Esophagus squamous epithelium (tissue), 5 donors: ENCODE measurements around the gene WWTR1. TPM values are rescaled to one million over a fixed set of nuclear protein-coding genes. Genes with fewer than 3 reads are reported as not detected.

Source experiments
- DNase-seq: peaks from one replicate; lab custom pipeline; 2025; lab: John Stamatoyannopoulos, UW
- H3K27ac ChIP-seq, 4 donors: fragments of 200-600 bp; sonication (generic); one replicate each; pipeline ENCODE4 v1.5.1; 2016 to 2019; ENCODE audit warnings: mild to moderate bottlenecking in 1 of 4
- H3K27me3 ChIP-seq, 4 donors: fragments of 200-600 bp; sonication (generic); 1 replicate in 3 of 4; 2 replicates in 1 of 4; pipeline versions ENCODE4 v1.5.1 to v1.6.0; 2017 to 2021; ENCODE audit warnings: antibody characterized with exemption in 1 of 4
- H3K36me3 ChIP-seq, 3 donors: fragments of 200-600 bp; sonication (generic); one replicate each; pipeline ENCODE4 v1.5.1; 2016 to 2019
- H3K4me1 ChIP-seq, 3 donors: fragments of 200-600 bp; sonication (generic); one replicate each; pipeline ENCODE4 v1.5.1; 2017 to 2019
- H3K4me3 ChIP-seq, 4 donors: fragments of 200-600 bp; sonication (generic); 1 replicate in 3 of 4; 2 replicates in 1 of 4; pipeline ENCODE4 v1.5.1; 2016 to 2019; ENCODE audit warnings: mild to moderate bottlenecking in 2 of 4, moderate library complexity in 1 of 4
- H3K9me3 ChIP-seq, 3 donors: fragments of 200-600 bp; sonication (generic); one replicate each; pipeline ENCODE4 v1.5.1; 2016 to 2019
- POLR2A ChIP-seq, 4 donors: fragments of 450-650 bp; IDR thresholded peaks; one replicate each; pipeline ENCODE4 v1.6.1; 2017; ENCODE audit warnings: antibody characterized with exemption in 4 of 4, mild to moderate bottlenecking in 4 of 4, moderate library complexity in 3 of 4
- whole genome bisulfite sequencing, 2 donors: methylation state at CpG; one replicate each; pipeline ENCODE4 v1.1.5; 2018; 5-methylcytosine and 5-hydroxymethylcytosine counted together
- intact Hi-C: fragments of 100-400 bp; cut with DNase I; formaldehyde crosslinking; loops from one replicate; pipeline ENCODE4 v1.15.0; 2022
- total RNA-seq, 4 donors: library from RNA; depleted of rRNA; stranded (reverse); fragments of >200 nt; gene quantifications; one replicate each; pipeline ENCODE4 v1.1.0, GENCODE V29; 2016
- TF ChIP-seq, protein P1 (sequence below), 6 experiments: fragments of 450-650 bp in 4 of 6; fragments of 200-600 bp in 2 of 6; sonication (generic) in 2 of 6; IDR thresholded peaks; one replicate each; pipeline ENCODE4 v1.5.1; 2016 to 2019; ENCODE audit warnings: antibody characterized with exemption in 6 of 6, mild to moderate bottlenecking in 4 of 6, moderate library complexity in 4 of 6
- donor health status: DM: yes; HTN: yes; CAD: no.

Gene WWTR1
- total RNA-seq, 4 donors from 2014 or later = 35.7 to 116 (median 39.6) TPM

- TF ChIP-seq POLR2A (IDR thresholded peaks at IDR 0.05) = no peak
- TF ChIP-seq, protein P1, sequence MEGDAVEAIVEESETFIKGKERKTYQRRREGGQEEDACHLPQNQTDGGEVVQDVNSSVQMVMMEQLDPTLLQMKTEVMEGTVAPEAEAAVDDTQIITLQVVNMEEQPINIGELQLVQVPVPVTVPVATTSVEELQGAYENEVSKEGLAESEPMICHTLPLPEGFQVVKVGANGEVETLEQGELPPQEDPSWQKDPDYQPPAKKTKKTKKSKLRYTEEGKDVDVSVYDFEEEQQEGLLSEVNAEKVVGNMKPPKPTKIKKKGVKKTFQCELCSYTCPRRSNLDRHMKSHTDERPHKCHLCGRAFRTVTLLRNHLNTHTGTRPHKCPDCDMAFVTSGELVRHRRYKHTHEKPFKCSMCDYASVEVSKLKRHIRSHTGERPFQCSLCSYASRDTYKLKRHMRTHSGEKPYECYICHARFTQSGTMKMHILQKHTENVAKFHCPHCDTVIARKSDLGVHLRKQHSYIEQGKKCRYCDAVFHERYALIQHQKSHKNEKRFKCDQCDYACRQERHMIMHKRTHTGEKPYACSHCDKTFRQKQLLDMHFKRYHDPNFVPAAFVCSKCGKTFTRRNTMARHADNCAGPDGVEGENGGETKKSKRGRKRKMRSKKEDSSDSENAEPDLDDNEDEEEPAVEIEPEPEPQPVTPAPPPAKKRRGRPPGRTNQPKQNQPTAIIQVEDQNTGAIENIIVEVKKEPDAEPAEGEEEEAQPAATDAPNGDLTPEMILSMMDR (IDR thresholded peaks at IDR 0.05) = no peak
Measured at GRCh38 chr3:149547413-149547812, 110.4 kb downstream of the WWTR1 start.

DNA sequence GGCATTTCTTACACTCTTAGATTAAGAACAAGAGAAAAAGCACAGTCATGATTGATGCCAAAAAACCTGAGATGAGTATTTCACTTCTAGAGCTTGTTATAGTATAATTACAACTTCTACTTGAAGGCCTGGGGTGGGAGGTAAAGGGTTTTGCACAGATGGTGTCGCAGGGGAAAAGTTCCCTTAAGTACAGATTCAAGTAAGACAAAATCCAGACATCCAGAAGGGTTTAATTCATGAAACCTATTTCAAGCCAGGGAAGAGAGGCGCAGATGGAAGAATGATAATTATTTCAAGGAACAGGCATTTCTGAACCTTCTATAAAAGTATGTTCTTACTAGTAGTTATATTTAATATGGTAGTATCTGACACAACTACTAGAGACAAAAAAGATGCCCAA lies 112.8 kb downstream of the WWTR1 start:
- Histone ChIP-seq H3K27ac (no peak overlapping the region), H3K27me3 (no peaks in the 10 kb centered on the region), H3K9me3 (no peaks in the 10 kb centered on the region), H3K36me3 (peaks cover 0 to 19% (median 15%) of the 10 kb centered on the region in 3 donors), H3K4me1 (peaks cover 4 to 39% (median 5%) of the 10 kb centered on the region in 3 donors), H3K4me3 (no peak overlapping the region)
- WGBS, 2 donors = 90 to 94% methylated on average over 2 of the region's 2 CpGs
- no peak for DNase-seq
- intact Hi-C loops = no loop called here
- TF ChIP-seq POLR2A (IDR thresholded peaks at IDR 0.05) = no peak
- TF ChIP-seq, protein P1 (IDR thresholded peaks at IDR 0.05) = no peak

More at GRCh38 chr3:149547413-149547812, 110.4 kb downstream of the WWTR1 start:
- intact Hi-C loops = no loop called here
- no peak for DNase-seq
- WGBS, 2 donors = 57 to 79% methylated on average over 8 to 9 of the region's 9 CpGs
- Histone ChIP-seq H3K27me3 (no peaks in the 10 kb centered on the region), H3K36me3 (peaks cover 0 to under 1% (median 0%) of the 10 kb centered on the region in 3 donors), H3K27ac (peak overlapping the region in 3 of 4 donors; percentile 57 to 73 (median 59)), H3K4me1 (peaks cover 3 to 34% (median 4%) of the 10 kb centered on the region in 3 donors), H3K4me3 (no peak overlapping the region), H3K9me3 (no peaks in the 10 kb centered on the region)

GRCh38 chr3:149542375-149543312 lies 115.2 kb downstream of the WWTR1 start:
- intact Hi-C loops = no loop called here
- 71 to 81% methylated on average over 6 to 9 of the region's 9 CpGs for WGBS, 2 donors
- Histone ChIP-seq H3K9me3 (no peaks in the 10 kb centered on the region), H3K27me3 (no peaks in the 10 kb centered on the region), H3K4me3 (no peak overlapping the region), H3K36me3 (peaks cover 0 to 19% (median 15%) of the 10 kb centered on the region in 3 donors), H3K4me1 (peaks cover 0 to 38% (median 6%) of the 10 kb centered on the region in 3 donors), H3K27ac (no peak overlapping the region)
- TF ChIP-seq, protein P1 (IDR thresholded peaks at IDR 0.05) = no peak
- no peak for TF ChIP-seq POLR2A (IDR thresholded peaks at IDR 0.05)
- DNase-seq = no peak

GRCh38 chr3:149541091-149541491 lies 116.7 kb downstream of the WWTR1 start:
- H3K4me1 ChIP-seq = peaks cover 7 to 43% (median 13%) of the 10 kb centered on the region in 3 donors
- no peak overlapping the region for H3K4me3 ChIP-seq
- intact Hi-C loops = no loop called here
- H3K27ac ChIP-seq = no peak overlapping the region
- H3K27me3 ChIP-seq = no peaks in the 10 kb centered on the region
- TF ChIP-seq, protein P1 (IDR thresholded peaks at IDR 0.05) = no peak
- no peak for TF ChIP-seq POLR2A (IDR thresholded peaks at IDR 0.05)
- no peak for DNase-seq
- H3K9me3 ChIP-seq = no peaks in the 10 kb centered on the region
- peaks cover 0 to 19% (median 15%) of the 10 kb centered on the region in 3 donors for H3K36me3 ChIP-seq
- WGBS, 2 donors = 65 to 67% methylated on average over 3 of the region's 3 CpGs

GRCh38 chr3:149538371-149538770 lies 119.5 kb downstream of the WWTR1 start:
- no peak for DNase-seq
- H3K4me1 ChIP-seq = peaks cover 10 to 69% (median 30%) of the 10 kb centered on the region in 3 donors
- WGBS, 2 donors = 93 to 94% methylated on average over 1 of the region's 1 CpG
- no peak overlapping the region for H3K4me3 ChIP-seq
- H3K27ac ChIP-seq = no peak overlapping the region
- intact Hi-C loops = no loop called here
- no peaks in the 10 kb centered on the region for H3K9me3 ChIP-seq
- no peak for TF ChIP-seq POLR2A (IDR thresholded peaks at IDR 0.05)
- TF ChIP-seq, protein P1 (IDR thresholded peaks at IDR 0.05) = no peak
- H3K27me3 ChIP-seq = no peaks in the 10 kb centered on the region
- H3K36me3 ChIP-seq = peaks cover 0 to 23% (median 15%) of the 10 kb centered on the region in 3 donors
